Measurements from ENCODE around the gene IL10RA. TPM values are rescaled to one million over a fixed set of nuclear protein-coding genes. Genes with fewer than 3 reads are reported as not detected.
"Not testable (repeated sequence)": the region's sequence is repeated elsewhere in the genome, so short reads cannot be mapped to it uniquely, and the experiment has no call there.

The IL10RA gene
- total and polyA plus RNA-seq, 3 experiments from 2014 or later: 120 to 659 (median 122) TPM

- Mint-ChIP-seq H3K4me1 (peaks cover 100% of the 10 kb centered on the region in 3 donors), H3K9me3 (peaks cover 0 to 2% (median 0%) of the 10 kb centered on the region in 5 donors), H3K4me3 (peak overlapping the region; percentile 8 to 77 (median 61)), H3K36me3 (peaks cover 5 to 18% (median 8%) of the 10 kb centered on the region in 3 donors), H3K27ac (peak overlapping the region; percentile 88 to 100 (median 96)), H3K27me3 (no peaks in the 10 kb centered on the region)
- POLR2A ChIA-PET: interaction anchor here (0.5 to 14.4 kb wide), 6 partner anchors 9 to 52 kb away, joined by 3 to 158 read pairs (median 38); partner anchors contain the start of gene IL10RA
- Histone ChIP-seq H3K27me3 (ENCODE audit: insufficient read depth, low read length, poor library complexity, severe bottlenecking) (no peaks in the 10 kb centered on the region), H3K36me3 (ENCODE audit: insufficient read depth, low read length) (peaks cover under 1% of the 10 kb centered on the region), H3K27ac (ENCODE audit: low read depth, low read length) (peak overlapping the region; percentile 72), H3K4me3 (ENCODE audit: low read length) (peak overlapping the region; percentile 26), H3K9me3 (ENCODE audit: low read length) (no peaks in the 10 kb centered on the region), H3K4me1 (ENCODE audit: insufficient read depth, low read length) (peaks cover 100% of the 10 kb centered on the region)
- CTCF ChIA-PET: interaction anchor here (0.7 to 13.4 kb wide), 7 partner anchors 9 to 181 kb away, joined by 3 to 141 read pairs (median 5); no protein-coding TSS in a partner anchor
- no peak for DNase-seq
Measured at GRCh38 chr11:118004543-118005223, 18.5 kb downstream of the IL10RA start.

- Histone ChIP-seq H3K9me3 (ENCODE audit: low read length) (no peaks in the 10 kb centered on the region), H3K4me1 (ENCODE audit: insufficient read depth, low read length) (peaks cover 100% of the 10 kb centered on the region), H3K27me3 (ENCODE audit: insufficient read depth, low read length, poor library complexity, severe bottlenecking) (no peaks in the 10 kb centered on the region), H3K36me3 (ENCODE audit: insufficient read depth, low read length) (no peaks in the 10 kb centered on the region), H3K4me3 (ENCODE audit: low read length) (no peak overlapping the region), H3K27ac (ENCODE audit: low read depth, low read length) (peak overlapping the region; percentile 72)
- peak overlapping the region; percentile 49 to 100 (median 92) for H3K27ac Mint-ChIP-seq
- peaks cover 1 to 11% (median 2%) of the 10 kb centered on the region in 3 donors for H3K36me3 Mint-ChIP-seq
- POLR2A ChIA-PET: interaction anchor here (0.5 to 14.4 kb wide), 4 partner anchors 10 to 47 kb away, joined by 3 to 158 read pairs (median 38); partner anchors contain the start of gene IL10RA
- no peaks in the 10 kb centered on the region for H3K27me3 Mint-ChIP-seq
- H3K4me1 Mint-ChIP-seq: peaks cover 100% of the 10 kb centered on the region in 3 donors
- DNase-seq: peak in 1 of 5 donors; percentile 39
- CTCF ChIA-PET: interaction anchor here (0.6 to 13.4 kb wide), 11 partner anchors 8 to 182 kb away, joined by 3 to 141 read pairs (median 5); partner anchors contain the start of gene IL10RA
- H3K9me3 Mint-ChIP-seq: peaks cover 0 to 2% (median 0%) of the 10 kb centered on the region in 5 donors
- peak overlapping the region in 6 of 7 donors; percentile 37 to 73 (median 51) for H3K4me3 Mint-ChIP-seq
Measured at GRCh38 chr11:118005224-118006152, 19.3 kb downstream of the IL10RA start.

- POLR2A ChIA-PET: interaction anchor here (0.6 to 14.4 kb wide), 5 partner anchors 10 to 46 kb away, joined by 5 to 158 read pairs (median 38); partner anchors contain the start of gene IL10RA
- DNase-seq: peak in 1 of 5 donors; percentile 41
- no peaks in the 10 kb centered on the region for H3K27me3 Mint-ChIP-seq
Measured at GRCh38 chr11:118006153-118006534, 19.9 kb downstream of the IL10RA start.

GRCh38 chr11:118007040-118007439 is 20.8 kb downstream of the IL10RA start:
- H3K4me3 ChIP-seq (ENCODE audit: low read length): peak overlapping the region; percentile 3
- CTCF ChIA-PET: interaction anchor here (0.6 to 13.4 kb wide), 18 partner anchors 9 to 163 kb away, joined by 3 to 141 read pairs (median 5); partner anchors contain the start of gene IL10RA
- H3K4me1 Mint-ChIP-seq: peaks cover 99 to 100% (median 100%) of the 10 kb centered on the region in 3 donors
- DNase-seq: peak in 2 of 5 donors; percentile 29 to 39
- no peaks in the 10 kb centered on the region for H3K9me3 ChIP-seq (ENCODE audit: low read length)
- peaks cover 0 to 3% (median 2%) of the 10 kb centered on the region in 3 donors for H3K36me3 Mint-ChIP-seq
- POLR2A ChIA-PET: interaction anchor here (0.7 to 14.4 kb wide), 9 partner anchors 9 to 85 kb away, joined by 3 to 158 read pairs (median 11); partner anchors contain the start of gene IL10RA
- no peaks in the 10 kb centered on the region for H3K27me3 Mint-ChIP-seq
- H3K4me1 ChIP-seq (ENCODE audit: insufficient read depth, low read length): peaks cover 100% of the 10 kb centered on the region
- H3K27ac ChIP-seq (ENCODE audit: low read depth, low read length): no peak overlapping the region
- no peaks in the 10 kb centered on the region for H3K27me3 ChIP-seq (ENCODE audit: insufficient read depth, low read length, poor library complexity, severe bottlenecking)
- H3K27ac Mint-ChIP-seq: peak overlapping the region; percentile 89 to 100 (median 96)
- H3K9me3 Mint-ChIP-seq: peaks cover 0 to 2% (median 0%) of the 10 kb centered on the region in 5 donors
- H3K36me3 ChIP-seq (ENCODE audit: insufficient read depth, low read length): no peaks in the 10 kb centered on the region
- peak overlapping the region; percentile 67 to 85 (median 77) for H3K4me3 Mint-ChIP-seq

More at GRCh38 chr11:118006153-118006534, 19.9 kb downstream of the IL10RA start:
- no peaks in the 10 kb centered on the region for H3K9me3 ChIP-seq (ENCODE audit: low read length)
- CTCF ChIA-PET: interaction anchor here (0.6 to 13.4 kb wide), 7 partner anchors 9 to 59 kb away, joined by 3 to 141 read pairs (median 5); partner anchors contain the start of gene IL10RA
- no peaks in the 10 kb centered on the region for H3K27me3 ChIP-seq (ENCODE audit: insufficient read depth, low read length, poor library complexity, severe bottlenecking)
- H3K27ac ChIP-seq (ENCODE audit: low read depth, low read length): no peak overlapping the region
- H3K36me3 ChIP-seq (ENCODE audit: insufficient read depth, low read length): no peaks in the 10 kb centered on the region
- peaks cover 100% of the 10 kb centered on the region for H3K4me1 ChIP-seq (ENCODE audit: insufficient read depth, low read length)
- H3K9me3 Mint-ChIP-seq: peaks cover 0 to 2% (median 0%) of the 10 kb centered on the region in 5 donors
- no peak overlapping the region for H3K4me3 ChIP-seq (ENCODE audit: low read length)
- H3K4me1 Mint-ChIP-seq: peaks cover 99 to 100% (median 100%) of the 10 kb centered on the region in 3 donors
- peak overlapping the region; percentile 74 to 100 (median 96) for H3K27ac Mint-ChIP-seq
- H3K4me3 Mint-ChIP-seq: peak overlapping the region in 4 of 7 donors; percentile 33 to 77 (median 58)
- H3K36me3 Mint-ChIP-seq: peaks cover 0 to 9% (median 2%) of the 10 kb centered on the region in 3 donors

- peaks cover 100% of the 10 kb centered on the region for H3K4me1 ChIP-seq (ENCODE audit: insufficient read depth, low read length)
- not testable (repeated sequence) for H3K27me3 Mint-ChIP-seq; H3K9me3 Mint-ChIP-seq; H3K36me3 Mint-ChIP-seq; H3K27me3 ChIP-seq (ENCODE audit: insufficient read depth, low read length, poor library complexity, severe bottlenecking); H3K36me3 ChIP-seq (ENCODE audit: insufficient read depth, low read length); H3K9me3 ChIP-seq (ENCODE audit: low read length)
- ChIA-PET POLR2A (interaction anchor here (0.7 to 14.4 kb wide), 10 partner anchors 8 to 86 kb away, joined by 3 to 158 read pairs (median 10); partner anchors contain the start of gene IL10RA), CTCF (interaction anchor here (0.7 to 13.4 kb wide), 18 partner anchors 8 to 164 kb away, joined by 3 to 141 read pairs (median 5); partner anchors contain the start of gene IL10RA)
- Mint-ChIP-seq H3K27ac (peak overlapping the region; percentile 89 to 100 (median 96)), H3K4me3 (peak overlapping the region; percentile 67 to 85 (median 77)), H3K4me1 (peaks cover 99 to 100% (median 100%) of the 10 kb centered on the region in 3 donors)
- DNase-seq: peak in 3 of 5 donors; percentile 27 to 65 (median 65)
- H3K27ac ChIP-seq (ENCODE audit: low read depth, low read length): peak overlapping the region; percentile 49
- peak overlapping the region; percentile 37 for H3K4me3 ChIP-seq (ENCODE audit: low read length)
Measured at GRCh38 chr11:118007563-118008270, 21.5 kb downstream of the IL10RA start.

GRCh38 chr11:118008271-118008911 is 22.2 kb downstream of the IL10RA start:
- Histone ChIP-seq H3K36me3 (ENCODE audit: insufficient read depth, low read length) (no peaks in the 10 kb centered on the region), H3K4me3 (ENCODE audit: low read length) (peak overlapping the region; percentile 37), H3K9me3 (ENCODE audit: low read length) (no peaks in the 10 kb centered on the region), H3K27ac (ENCODE audit: low read depth, low read length) (peak overlapping the region; percentile 49), H3K4me1 (ENCODE audit: insufficient read depth, low read length) (peaks cover 100% of the 10 kb centered on the region), H3K27me3 (ENCODE audit: insufficient read depth, low read length, poor library complexity, severe bottlenecking) (no peaks in the 10 kb centered on the region)
- Mint-ChIP-seq H3K4me3 (peak overlapping the region; percentile 67 to 85 (median 77)), H3K27me3 (no peaks in the 10 kb centered on the region), H3K27ac (peak overlapping the region; percentile 89 to 100 (median 96)), H3K36me3 (peaks cover 2 to 3% (median 3%) of the 10 kb centered on the region in 3 donors), H3K4me1 (peaks cover 99 to 100% (median 100%) of the 10 kb centered on the region in 3 donors), H3K9me3 (peaks cover 0 to 2% (median 0%) of the 10 kb centered on the region in 5 donors)
- CTCF ChIA-PET: interaction anchor here (0.7 to 13.4 kb wide), 15 partner anchors 7 to 201 kb away, joined by 3 to 141 read pairs (median 5); partner anchors contain the start of gene IL10RA
- POLR2A ChIA-PET: interaction anchor here (0.6 to 14.4 kb wide), 11 partner anchors 8 to 116 kb away, joined by 3 to 158 read pairs (median 10); partner anchors contain the start of gene IL10RA
- DNase-seq: no peak

Data from CD8-positive, alpha-beta memory T cell (primary cell).